ENCODE data around the gene SAE1. TPM values are rescaled to one million over a fixed set of nuclear protein-coding genes. Genes with fewer than 3 reads are reported as not detected.

SAE1 gene
- total and polyA plus RNA-seq, 10 of the 15 experiments (the other 5 are each of a cell fraction or from before 2014, with no cell fraction given) = 62.0 to 246 (median 148) TPM

DNA sequence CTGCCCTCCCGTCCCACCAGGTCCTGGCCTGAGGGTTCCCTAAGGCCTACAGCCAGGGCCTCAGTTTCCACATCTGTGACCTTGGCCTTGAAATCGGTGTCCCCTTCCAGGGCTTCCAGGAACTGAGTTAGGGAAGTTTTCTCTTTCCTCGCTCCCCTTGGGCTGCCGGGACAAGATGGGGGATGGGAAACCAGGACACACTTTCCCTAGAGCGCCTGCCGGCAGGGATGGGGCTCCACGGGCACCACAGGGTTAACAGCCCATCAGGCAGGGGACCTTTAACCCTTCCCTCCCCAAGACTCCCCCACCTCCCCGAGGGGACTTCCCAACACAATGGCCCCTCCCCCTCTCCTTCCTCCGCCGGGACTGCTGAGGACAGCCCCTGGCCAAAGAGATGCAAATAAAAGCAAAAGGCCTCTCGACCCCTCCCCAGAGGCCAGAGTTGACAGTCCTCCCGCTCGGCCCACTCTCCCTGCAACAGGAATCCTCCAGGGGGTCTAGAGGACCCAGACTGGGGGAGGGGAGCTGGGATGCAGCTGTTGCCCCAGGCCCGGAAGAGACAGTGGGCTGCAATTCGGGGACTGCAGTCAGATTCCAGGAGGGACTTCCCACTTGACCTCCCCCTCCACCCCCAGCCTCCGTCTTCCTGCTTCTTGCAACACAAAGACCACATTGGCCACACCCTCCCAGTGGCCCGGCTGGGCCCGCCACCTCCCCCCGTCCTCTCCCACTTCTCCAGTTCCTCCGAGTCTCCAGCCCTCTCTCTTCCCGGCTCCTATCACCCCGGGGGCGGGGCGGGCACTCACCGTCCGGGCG, 96.9 kb downstream of the SAE1 start (continued):
- TF ChIP-seq GATAD2B (conservative IDR thresholded peaks at IDR 0.05; ENCODE audit: low read depth) (peak; percentile 43; the same call in 1 of the 2 replicates), KLF5 (IDR thresholded peaks at IDR 0.05; ENCODE audit: partially characterized antibody) (no peak), SREBF2 (IDR thresholded peaks at IDR 0.05; ENCODE audit: low read length) (no peak), EZH2 (IDR thresholded peaks at IDR 0.05; ENCODE audit: borderline replicate concordance, control insufficient read depth, low read depth, low read length) (no peak), TCF12 (IDR thresholded peaks at IDR 0.05; ENCODE audit: low read depth, low read length) (peak; percentile 26; the same call in 1 of the 2 replicates), SIX5 (IDR thresholded peaks at IDR 0.05; ENCODE audit: low read depth, low read length, severe bottlenecking) (no peak), SPI1 (IDR thresholded peaks at IDR 0.05; ENCODE audit: borderline replicate concordance, insufficient read depth, low read depth, low read length) (peak; percentile 28; the same call in 1 of the 2 replicates), RBBP5 (conservative IDR thresholded peaks at IDR 0.05) (no peak), CREM (IDR thresholded peaks at IDR 0.05; ENCODE audit: low read depth) (no peak), ATF7 (IDR thresholded peaks at IDR 0.05; ENCODE audit: low read depth) (peak; percentile 64; the same call in 1 of the 2 replicates), ZNF622 (IDR thresholded peaks at IDR 0.05) (no peak), HDGF (IDR thresholded peaks at IDR 0.05) (peak; percentile 66; the same call in 1 of the 2 replicates), POU2F2 (IDR thresholded peaks at IDR 0.05; ENCODE audit: borderline replicate concordance, low read depth, low read length) (peak; percentile 72; the same call in 2 of the 3 replicates)
- TF ChIP-seq, protein P1, sequence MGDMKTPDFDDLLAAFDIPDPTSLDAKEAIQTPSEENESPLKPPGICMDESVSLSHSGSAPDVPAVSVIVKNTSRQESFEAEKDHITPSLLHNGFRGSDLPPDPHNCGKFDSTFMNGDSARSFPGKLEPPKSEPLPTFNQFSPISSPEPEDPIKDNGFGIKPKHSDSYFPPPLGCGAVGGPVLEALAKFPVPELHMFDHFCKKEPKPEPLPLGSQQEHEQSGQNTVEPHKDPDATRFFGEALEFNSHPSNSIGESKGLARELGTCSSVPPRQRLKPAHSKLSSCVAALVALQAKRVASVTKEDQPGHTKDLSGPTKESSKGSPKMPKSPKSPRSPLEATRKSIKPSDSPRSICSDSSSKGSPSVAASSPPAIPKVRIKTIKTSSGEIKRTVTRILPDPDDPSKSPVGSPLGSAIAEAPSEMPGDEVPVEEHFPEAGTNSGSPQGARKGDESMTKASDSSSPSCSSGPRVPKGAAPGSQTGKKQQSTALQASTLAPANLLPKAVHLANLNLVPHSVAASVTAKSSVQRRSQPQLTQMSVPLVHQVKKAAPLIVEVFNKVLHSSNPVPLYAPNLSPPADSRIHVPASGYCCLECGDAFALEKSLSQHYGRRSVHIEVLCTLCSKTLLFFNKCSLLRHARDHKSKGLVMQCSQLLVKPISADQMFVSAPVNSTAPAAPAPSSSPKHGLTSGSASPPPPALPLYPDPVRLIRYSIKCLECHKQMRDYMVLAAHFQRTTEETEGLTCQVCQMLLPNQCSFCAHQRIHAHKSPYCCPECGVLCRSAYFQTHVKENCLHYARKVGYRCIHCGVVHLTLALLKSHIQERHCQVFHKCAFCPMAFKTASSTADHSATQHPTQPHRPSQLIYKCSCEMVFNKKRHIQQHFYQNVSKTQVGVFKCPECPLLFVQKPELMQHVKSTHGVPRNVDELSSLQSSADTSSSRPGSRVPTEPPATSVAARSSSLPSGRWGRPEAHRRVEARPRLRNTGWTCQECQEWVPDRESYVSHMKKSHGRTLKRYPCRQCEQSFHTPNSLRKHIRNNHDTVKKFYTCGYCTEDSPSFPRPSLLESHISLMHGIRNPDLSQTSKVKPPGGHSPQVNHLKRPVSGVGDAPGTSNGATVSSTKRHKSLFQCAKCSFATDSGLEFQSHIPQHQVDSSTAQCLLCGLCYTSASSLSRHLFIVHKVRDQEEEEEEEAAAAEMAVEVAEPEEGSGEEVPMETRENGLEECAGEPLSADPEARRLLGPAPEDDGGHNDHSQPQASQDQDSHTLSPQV (IDR thresholded peaks at IDR 0.05) = no peak
- TF ChIP-seq, protein P2, sequence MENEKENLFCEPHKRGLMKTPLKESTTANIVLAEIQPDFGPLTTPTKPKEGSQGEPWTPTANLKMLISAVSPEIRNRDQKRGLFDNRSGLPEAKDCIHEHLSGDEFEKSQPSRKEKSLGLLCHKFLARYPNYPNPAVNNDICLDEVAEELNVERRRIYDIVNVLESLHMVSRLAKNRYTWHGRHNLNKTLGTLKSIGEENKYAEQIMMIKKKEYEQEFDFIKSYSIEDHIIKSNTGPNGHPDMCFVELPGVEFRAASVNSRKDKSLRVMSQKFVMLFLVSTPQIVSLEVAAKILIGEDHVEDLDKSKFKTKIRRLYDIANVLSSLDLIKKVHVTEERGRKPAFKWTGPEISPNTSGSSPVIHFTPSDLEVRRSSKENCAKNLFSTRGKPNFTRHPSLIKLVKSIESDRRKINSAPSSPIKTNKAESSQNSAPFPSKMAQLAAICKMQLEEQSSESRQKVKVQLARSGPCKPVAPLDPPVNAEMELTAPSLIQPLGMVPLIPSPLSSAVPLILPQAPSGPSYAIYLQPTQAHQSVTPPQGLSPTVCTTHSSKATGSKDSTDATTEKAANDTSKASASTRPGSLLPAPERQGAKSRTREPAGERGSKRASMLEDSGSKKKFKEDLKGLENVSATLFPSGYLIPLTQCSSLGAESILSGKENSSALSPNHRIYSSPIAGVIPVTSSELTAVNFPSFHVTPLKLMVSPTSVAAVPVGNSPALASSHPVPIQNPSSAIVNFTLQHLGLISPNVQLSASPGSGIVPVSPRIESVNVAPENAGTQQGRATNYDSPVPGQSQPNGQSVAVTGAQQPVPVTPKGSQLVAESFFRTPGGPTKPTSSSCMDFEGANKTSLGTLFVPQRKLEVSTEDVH (IDR thresholded peaks at IDR 0.05; ENCODE audit: low read depth, partially characterized antibody) = peak; percentile 23
- TF ChIP-seq, protein P3, sequence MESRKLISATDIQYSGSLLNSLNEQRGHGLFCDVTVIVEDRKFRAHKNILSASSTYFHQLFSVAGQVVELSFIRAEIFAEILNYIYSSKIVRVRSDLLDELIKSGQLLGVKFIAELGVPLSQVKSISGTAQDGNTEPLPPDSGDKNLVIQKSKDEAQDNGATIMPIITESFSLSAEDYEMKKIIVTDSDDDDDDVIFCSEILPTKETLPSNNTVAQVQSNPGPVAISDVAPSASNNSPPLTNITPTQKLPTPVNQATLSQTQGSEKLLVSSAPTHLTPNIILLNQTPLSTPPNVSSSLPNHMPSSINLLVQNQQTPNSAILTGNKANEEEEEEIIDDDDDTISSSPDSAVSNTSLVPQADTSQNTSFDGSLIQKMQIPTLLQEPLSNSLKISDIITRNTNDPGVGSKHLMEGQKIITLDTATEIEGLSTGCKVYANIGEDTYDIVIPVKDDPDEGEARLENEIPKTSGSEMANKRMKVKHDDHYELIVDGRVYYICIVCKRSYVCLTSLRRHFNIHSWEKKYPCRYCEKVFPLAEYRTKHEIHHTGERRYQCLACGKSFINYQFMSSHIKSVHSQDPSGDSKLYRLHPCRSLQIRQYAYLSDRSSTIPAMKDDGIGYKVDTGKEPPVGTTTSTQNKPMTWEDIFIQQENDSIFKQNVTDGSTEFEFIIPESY (IDR thresholded peaks at IDR 0.05) = no peak
- TF ChIP-seq, protein P4, sequence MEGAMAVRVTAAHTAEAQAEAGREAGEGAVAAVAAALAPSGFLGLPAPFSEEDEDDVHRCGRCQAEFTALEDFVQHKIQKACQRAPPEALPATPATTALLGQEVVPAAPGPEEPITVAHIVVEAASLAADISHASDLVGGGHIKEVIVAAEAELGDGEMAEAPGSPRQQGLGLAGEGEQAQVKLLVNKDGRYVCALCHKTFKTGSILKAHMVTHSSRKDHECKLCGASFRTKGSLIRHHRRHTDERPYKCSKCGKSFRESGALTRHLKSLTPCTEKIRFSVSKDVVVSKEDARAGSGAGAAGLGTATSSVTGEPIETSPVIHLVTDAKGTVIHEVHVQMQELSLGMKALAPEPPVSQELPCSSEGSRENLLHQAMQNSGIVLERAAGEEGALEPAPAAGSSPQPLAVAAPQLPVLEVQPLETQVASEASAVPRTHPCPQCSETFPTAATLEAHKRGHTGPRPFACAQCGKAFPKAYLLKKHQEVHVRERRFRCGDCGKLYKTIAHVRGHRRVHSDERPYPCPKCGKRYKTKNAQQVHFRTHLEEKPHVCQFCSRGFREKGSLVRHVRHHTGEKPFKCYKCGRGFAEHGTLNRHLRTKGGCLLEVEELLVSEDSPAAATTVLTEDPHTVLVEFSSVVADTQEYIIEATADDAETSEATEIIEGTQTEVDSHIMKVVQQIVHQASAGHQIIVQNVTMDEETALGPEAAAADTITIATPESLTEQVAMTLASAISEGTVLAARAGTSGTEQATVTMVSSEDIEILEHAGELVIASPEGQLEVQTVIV (IDR thresholded peaks at IDR 0.05; ENCODE audit: borderline replicate concordance, partially characterized antibody) = peak; percentile 57

Data from GM12878 (cell line).